CD14-positive monocyte (primary cell): ENCODE results near the gene FAM222B. TPM values are rescaled to one million over a fixed set of nuclear protein-coding genes. Genes with fewer than 3 reads are reported as not detected.

Experiments used
- DNase-seq, 3 donors: peaks; one replicate each; pipeline ENCODE4 v3.0.0-alpha.2; 2011 to 2022
- H2AFZ ChIP-seq: 2 replicates; pipeline ENCODE4 v1.6.0; 2012; ENCODE audit warnings: mild to moderate bottlenecking, low read depth, low read length, inconsistent platforms; ENCODE audit not compliant: insufficient read depth, poor library complexity, severe bottlenecking
- H3K27ac ChIP-seq, 2 donors: 1 replicate in 1 of 2; 2 replicates in 1 of 2; pipeline ENCODE4 v1.5.1; 2012 to 2013; ENCODE audit warnings: low read length in 2 of 2, control low read depth in 1 of 2, inconsistent platforms in 1 of 2, low read depth in 1 of 2, mild to moderate bottlenecking in 1 of 2
- H3K27me3 ChIP-seq, 2 donors: one replicate each; pipeline versions ENCODE4 v1.6.0 to v1.6.1; 2011 to 2013; ENCODE audit warnings: low read length in 2 of 2; ENCODE audit not compliant: control insufficient read depth in 2 of 2, insufficient read depth in 2 of 2
- H3K36me3 ChIP-seq, 2 donors: replicated peaks in 1 of 2; 1 replicate in 1 of 2; 2 replicates in 1 of 2; pipeline versions ENCODE4 v1.5.1 to v1.6.1; 2012 to 2013; ENCODE audit warnings: low read length in 2 of 2, control low read depth in 1 of 2, inconsistent platforms in 1 of 2, mild to moderate bottlenecking in 1 of 2; ENCODE audit not compliant: insufficient read depth in 2 of 2, control insufficient read depth in 1 of 2
- H3K4me1 ChIP-seq, 2 donors: 1 replicate in 1 of 2; 2 replicates in 1 of 2; pipeline versions ENCODE4 v1.5.1 to v1.6.1; 2012 to 2013; ENCODE audit warnings: low read length in 2 of 2, control low read depth in 1 of 2, inconsistent platforms in 1 of 2, mild to moderate bottlenecking in 1 of 2, moderate library complexity in 1 of 2; ENCODE audit not compliant: insufficient read depth in 2 of 2, control insufficient read depth in 1 of 2
- H3K4me2 ChIP-seq: replicated peaks from 2 replicates; pipeline ENCODE3; 2012; ENCODE audit warnings: low read length, moderate library complexity, mild to moderate bottlenecking; ENCODE audit not compliant: poor library complexity, severe bottlenecking; ENCODE audit errors: extremely low read depth
- H3K4me3 ChIP-seq, 3 experiments: fragments of 200-600 bp in 1 of 3; sonication (generic) in 1 of 3; replicated peaks in 1 of 3; 1 replicate in 2 of 3; 2 replicates in 1 of 3; pipeline ENCODE4 v1.5.1; 2011 to 2013; ENCODE audit warnings: low read length in 3 of 3, mild to moderate bottlenecking in 3 of 3, control low read depth in 2 of 3, low read depth in 2 of 3, inconsistent platforms in 1 of 3, moderate library complexity in 1 of 3
- H3K79me2 ChIP-seq: 2 replicates; pipeline ENCODE4 v1.6.0; 2012; ENCODE audit warnings: mild to moderate bottlenecking, control low read depth, inconsistent platforms, low read length, moderate library complexity; ENCODE audit not compliant: insufficient read depth
- H3K9ac ChIP-seq: 2 replicates; pipeline ENCODE4 v1.6.0; 2017; ENCODE audit warnings: low read length, mild to moderate bottlenecking; ENCODE audit not compliant: insufficient read depth, poor library complexity, severe bottlenecking
- H3K9me3 ChIP-seq, 2 donors: replicated peaks in 1 of 2; 1 replicate in 1 of 2; 2 replicates in 1 of 2; pipeline versions ENCODE4 v1.5.1 to v1.6.1; 2012 to 2013; ENCODE audit warnings: low read length in 2 of 2, control low read depth in 1 of 2; ENCODE audit not compliant: control insufficient read depth in 1 of 2, insufficient read depth in 1 of 2
- H4K20me1 ChIP-seq: 2 replicates; pipeline ENCODE4 v1.6.0; 2012; ENCODE audit warnings: mild to moderate bottlenecking, low read length, control low read depth, moderate library complexity; ENCODE audit not compliant: insufficient read depth
- H3K27ac Mint-ChIP-seq, 7 donors: one replicate each; pipeline ENCODE4 v1.8.0; 2020; ENCODE audit warnings: mild to moderate bottlenecking in 7 of 7, mixed read lengths in 7 of 7, moderate library complexity in 6 of 7, inconsistent platforms in 2 of 7
- H3K27me3 Mint-ChIP-seq, 3 donors: one replicate each; pipeline ENCODE4 v1.8.0; 2021 to 2022; ENCODE audit warnings: low read depth in 3 of 3, mild to moderate bottlenecking in 3 of 3, mixed read lengths in 3 of 3, moderate library complexity in 3 of 3, inconsistent platforms in 1 of 3
- H3K36me3 Mint-ChIP-seq, 2 donors: one replicate each; pipeline ENCODE4 v1.8.0; 2020; ENCODE audit warnings: mixed read lengths in 2 of 2, inconsistent platforms in 1 of 2, mild to moderate bottlenecking in 1 of 2
- H3K4me1 Mint-ChIP-seq: one replicate; pipeline ENCODE4 v1.8.0; 2020; ENCODE audit warnings: mild to moderate bottlenecking, mixed read lengths
- H3K4me3 Mint-ChIP-seq, 2 donors: one replicate each; pipeline ENCODE4 v1.8.0; 2020; ENCODE audit warnings: mild to moderate bottlenecking in 2 of 2, mixed read lengths in 2 of 2, moderate library complexity in 1 of 2
- H3K9me3 Mint-ChIP-seq, 7 donors: one replicate each; pipeline ENCODE4 v1.8.0; 2020 to 2022; ENCODE audit warnings: mixed read lengths in 7 of 7, mild to moderate bottlenecking in 6 of 7, moderate library complexity in 6 of 7, inconsistent platforms in 2 of 7
- WGBS: methylation state at CpG from one replicate; pipeline ENCODE4 v1.1.5; 2013; ENCODE audit warnings: missing lambda C conversion rate; ENCODE audit not compliant: insufficient coverage; 5-methylcytosine and 5-hydroxymethylcytosine counted together
- intact Hi-C, 2 donors: fragments of 100-400 bp; cut with micrococcal nuclease; formaldehyde crosslinking; loops; one replicate each; pipeline versions ENCODE4 v1.15.0 to v1.15.1; 2023
- polyA plus RNA-seq, 3 donors: library from polyadenylated mRNA; depleted of rRNA in 1 of 3; unstranded in 2 of 3; stranded (reverse) in 1 of 3; fragments of 300-500 nt in 2 of 3; fragments of >200 nt in 1 of 3; fragmentation: Illumina TruSeq in 2 of 3; gene quantifications; 1 replicate in 2 of 3; 2 replicates in 1 of 3; pipeline ENCODE4 v1.2.3, GENCODE V29; 2012 to 2021
- TF ChIP-seq, protein P1 (sequence below): fragments of 200-600 bp; IDR thresholded peaks from one replicate; pipeline ENCODE4 v1.8.0; 2022; ENCODE audit warnings: antibody characterized with exemption, mild to moderate bottlenecking

The FAM222B gene
- polyA plus RNA-seq, 3 donors = 1.5 to 8.6 (median 1.9) TPM

DNA sequence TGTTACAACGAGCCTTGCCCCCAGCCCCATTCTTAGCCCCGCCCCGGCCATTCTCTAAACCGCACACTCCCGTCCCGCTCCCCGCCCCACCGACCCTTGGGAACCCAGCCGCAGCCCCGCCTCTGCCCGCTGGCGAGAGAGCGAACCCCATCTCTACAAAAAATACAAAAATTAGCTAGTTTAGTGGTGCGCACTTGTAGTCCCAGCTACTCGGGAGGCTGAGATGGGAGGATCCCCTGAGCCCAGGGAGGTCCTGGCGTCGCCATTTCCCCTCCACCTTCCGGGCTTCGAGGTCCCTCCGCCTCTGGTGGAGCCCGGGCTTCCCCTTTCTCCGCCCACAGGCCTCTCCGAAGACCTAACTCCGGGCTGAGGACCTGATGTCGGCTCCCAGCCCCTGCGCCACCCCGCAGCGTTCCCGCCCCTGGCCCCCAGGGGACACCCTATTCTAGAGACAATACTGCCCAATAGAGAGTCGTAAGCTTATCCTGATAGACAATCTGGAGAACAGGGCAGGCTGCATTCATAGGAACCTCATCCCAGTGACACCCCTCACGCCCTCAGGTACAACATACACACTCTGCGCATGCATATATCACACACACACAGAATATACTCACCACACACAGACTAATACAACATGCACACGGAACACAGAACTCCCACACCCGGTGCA lies 130.4 kb downstream of the FAM222B start:
- Histone ChIP-seq H3K9me3 (no peaks in the 10 kb centered on the region), H2AFZ (peak overlapping the region; percentile 90), H3K4me1 (peaks cover 24 to 29% of the 10 kb centered on the region in 2 donors), H3K36me3 (peaks cover 3 to 21% of the 10 kb centered on the region in 2 donors), H3K4me3 (peak overlapping the region; percentile 63 to 92 (median 80)), H3K27ac (peak overlapping the region; percentile 75 to 85), H3K79me2 (peaks cover 8% of the 10 kb centered on the region), H3K9ac (peak overlapping the region; percentile 75), H4K20me1 (no peaks in the 10 kb centered on the region), H3K4me2 (peak overlapping the region; percentile 98), H3K27me3 (no peaks in the 10 kb centered on the region)
- peaks cover 18 to 28% of the 10 kb centered on the region in 2 donors for H3K36me3 Mint-ChIP-seq
- TF ChIP-seq, protein P1, sequence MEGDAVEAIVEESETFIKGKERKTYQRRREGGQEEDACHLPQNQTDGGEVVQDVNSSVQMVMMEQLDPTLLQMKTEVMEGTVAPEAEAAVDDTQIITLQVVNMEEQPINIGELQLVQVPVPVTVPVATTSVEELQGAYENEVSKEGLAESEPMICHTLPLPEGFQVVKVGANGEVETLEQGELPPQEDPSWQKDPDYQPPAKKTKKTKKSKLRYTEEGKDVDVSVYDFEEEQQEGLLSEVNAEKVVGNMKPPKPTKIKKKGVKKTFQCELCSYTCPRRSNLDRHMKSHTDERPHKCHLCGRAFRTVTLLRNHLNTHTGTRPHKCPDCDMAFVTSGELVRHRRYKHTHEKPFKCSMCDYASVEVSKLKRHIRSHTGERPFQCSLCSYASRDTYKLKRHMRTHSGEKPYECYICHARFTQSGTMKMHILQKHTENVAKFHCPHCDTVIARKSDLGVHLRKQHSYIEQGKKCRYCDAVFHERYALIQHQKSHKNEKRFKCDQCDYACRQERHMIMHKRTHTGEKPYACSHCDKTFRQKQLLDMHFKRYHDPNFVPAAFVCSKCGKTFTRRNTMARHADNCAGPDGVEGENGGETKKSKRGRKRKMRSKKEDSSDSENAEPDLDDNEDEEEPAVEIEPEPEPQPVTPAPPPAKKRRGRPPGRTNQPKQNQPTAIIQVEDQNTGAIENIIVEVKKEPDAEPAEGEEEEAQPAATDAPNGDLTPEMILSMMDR = no peak
- H3K9me3 Mint-ChIP-seq = no peaks in the 10 kb centered on the region
- peaks cover 0 to 4% (median 1%) of the 10 kb centered on the region in 3 donors for H3K27me3 Mint-ChIP-seq
- intact Hi-C loops = loop anchor here in 1 of 2 donors (10.0 kb wide), 1 partner anchor 67 kb away; the partner anchor contains the start of gene BLTP2
- H3K4me1 Mint-ChIP-seq = peaks cover 24% of the 10 kb centered on the region
- peak overlapping the region; percentile 83 to 95 (median 92) for H3K27ac Mint-ChIP-seq
- DNase-seq = peak; percentile 68 to 75 (median 75)
- 9% methylated on average over 34 of the region's 34 CpGs for WGBS
- H3K4me3 Mint-ChIP-seq = peak overlapping the region; percentile 88 to 93

DNA sequence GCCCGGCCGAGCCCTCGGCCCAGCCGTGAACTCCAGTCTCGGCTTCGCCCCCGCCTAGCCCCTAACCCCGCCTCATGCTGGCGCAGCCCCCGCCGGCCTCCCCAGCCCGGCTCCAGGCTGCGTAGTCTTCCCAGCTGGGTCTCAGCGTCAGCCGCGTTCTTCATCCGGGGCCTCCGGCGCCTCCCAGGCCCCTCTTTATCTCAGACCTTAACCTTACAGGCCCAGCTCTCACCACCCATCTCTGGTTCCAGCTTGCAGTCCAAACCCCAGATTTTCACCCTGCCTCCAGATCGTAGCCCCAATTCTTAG lies 130.9 kb downstream of the FAM222B start, which contains the start of gene PROCA1:
Gene PROCA1 (minus strand): TSS at position 166 of the 309 bp plus-strand sequence. CDS start 228 bp downstream, outside the sequence.
- 1% methylated on average over 19 of the region's 20 CpGs for WGBS
- peaks cover 19 to 24% of the 10 kb centered on the region in 2 donors for H3K4me1 ChIP-seq
- H3K36me3 ChIP-seq = peaks cover 3 to 21% of the 10 kb centered on the region in 2 donors
- H3K27me3 ChIP-seq = no peaks in the 10 kb centered on the region
- peak within 1 kb of the TSS; percentile 75 for H3K9ac ChIP-seq
- H3K27me3 Mint-ChIP-seq = peaks cover 0 to 4% (median 1%) of the 10 kb centered on the region in 3 donors
- H4K20me1 ChIP-seq = no peaks in the 10 kb centered on the region
- no peaks in the 10 kb centered on the region for H3K9me3 ChIP-seq
- H3K4me3 Mint-ChIP-seq = peak within 1 kb of the TSS; percentile 88 to 93
- peak within 1 kb of the TSS; percentile 75 to 85 for H3K27ac ChIP-seq
- TF ChIP-seq, protein P1 = no peak
- H3K4me3 ChIP-seq = peak within 1 kb of the TSS; percentile 63 to 92 (median 80)
- peak within 1 kb of the TSS; percentile 90 for H2AFZ ChIP-seq
- peak within 1 kb of the TSS; percentile 83 to 95 (median 92) for H3K27ac Mint-ChIP-seq
- H3K36me3 Mint-ChIP-seq = peaks cover 19 to 28% of the 10 kb centered on the region in 2 donors
- no peak for DNase-seq
- peaks cover 25% of the 10 kb centered on the region for H3K4me1 Mint-ChIP-seq
- peak within 1 kb of the TSS; percentile 98 for H3K4me2 ChIP-seq
- H3K9me3 Mint-ChIP-seq = no peaks in the 10 kb centered on the region
- intact Hi-C loops = loop anchor here in 1 of 2 donors (10.0 kb wide), 1 partner anchor 67 kb away; the partner anchor contains the start of gene BLTP2
- H3K79me2 ChIP-seq = peaks cover 3% of the 10 kb centered on the region
